Stimulated activated CD4-positive, alpha-beta T cell treated with anti-CD3 and anti-CD28 coated beads, Interleukin-12 subunit alpha, Interleukin-12 subunit beta, amount 100 ng/mL, for 24 hours (primary cell): ENCODE data around the gene GNPNAT1.
A peak's percentile ranks its signal among the peaks of the same experiment; 100 is the strongest.
"Not testable (repeated sequence)": the region's sequence is repeated elsewhere in the genome, so short reads cannot be mapped to it uniquely, and the experiment has no call there.

Experiments used
- DNase-seq, 2 experiments: peaks; one replicate each; pipeline ENCODE4 v3.0.0-alpha.2; 2020; ENCODE audit warnings: low read depth in 2 of 2

The GNPNAT1 gene

DNA sequence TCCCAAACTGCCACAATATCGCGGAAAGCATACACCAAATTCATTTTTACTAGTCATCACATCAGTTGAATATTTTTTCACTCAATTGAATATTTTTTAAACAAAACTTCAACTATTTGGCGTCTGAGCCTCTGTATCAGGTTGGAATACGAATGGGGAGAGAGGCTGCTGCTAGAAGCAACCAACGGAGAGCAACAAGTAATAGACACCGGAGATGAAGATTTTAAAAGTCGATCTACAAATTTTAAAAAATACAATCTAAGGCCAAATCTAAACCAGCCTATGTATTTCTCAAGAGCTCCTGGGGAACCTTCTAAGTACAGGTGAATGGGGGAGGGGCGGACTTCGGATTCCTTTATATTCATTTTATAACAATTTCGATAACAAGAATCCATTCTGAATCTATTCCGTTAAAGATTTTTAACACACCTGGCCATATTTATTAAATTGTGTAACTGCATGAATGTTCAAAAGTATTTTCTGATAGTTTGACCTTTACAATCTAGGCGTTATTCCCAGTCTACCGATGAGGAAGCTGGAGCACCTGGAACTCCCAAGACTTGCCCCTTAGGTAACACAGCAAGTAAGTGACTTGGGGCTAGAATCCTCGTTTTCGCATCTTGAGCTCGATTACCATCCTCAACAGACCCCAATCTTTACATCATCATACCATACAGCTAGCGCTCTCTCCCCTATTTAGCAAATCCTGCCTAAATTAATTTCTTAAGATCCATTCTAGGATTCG lies 1.2 kb downstream of the GNPNAT1 start:
- DNase-seq = no peak

DNA sequence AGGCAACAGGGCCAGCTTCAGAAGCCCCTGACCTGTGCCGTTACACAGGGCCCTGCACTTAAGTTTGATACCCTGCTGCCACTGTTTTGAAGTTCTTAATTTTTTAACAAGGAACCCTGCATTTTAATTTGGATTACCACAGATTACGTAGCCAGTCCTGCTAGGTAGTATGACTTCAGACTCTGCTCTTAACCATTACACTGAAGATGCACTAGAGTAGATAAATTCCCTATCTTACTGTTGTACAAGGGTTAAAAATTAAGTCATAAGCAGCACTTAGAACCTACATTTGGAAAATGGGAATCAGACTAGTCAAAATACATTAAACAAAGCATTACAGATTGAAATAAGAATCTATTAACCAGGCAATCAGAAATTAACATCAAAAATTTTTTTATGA lies 2.3 kb downstream of the GNPNAT1 start:
- DNase-seq = no peak

DNA sequence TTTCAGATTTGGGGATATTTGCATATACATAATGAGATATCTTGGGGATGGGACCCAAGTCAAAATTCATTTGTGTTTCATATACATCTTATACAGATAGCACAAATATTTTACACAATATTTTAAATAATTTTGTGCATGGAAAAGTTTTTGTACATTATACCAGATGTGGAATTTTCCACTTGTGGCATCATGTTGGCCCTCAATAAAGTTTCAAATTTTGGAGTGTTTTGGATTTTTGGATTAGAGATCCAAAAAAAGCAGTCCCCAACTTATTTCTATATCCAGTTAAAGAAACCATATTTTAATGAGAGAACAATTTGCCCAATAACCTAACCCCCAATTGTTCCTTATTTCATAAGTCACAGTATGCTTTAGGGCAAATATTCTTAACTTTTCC lies 4.5 kb downstream of the GNPNAT1 start:
- DNase-seq = no peak

DNA sequence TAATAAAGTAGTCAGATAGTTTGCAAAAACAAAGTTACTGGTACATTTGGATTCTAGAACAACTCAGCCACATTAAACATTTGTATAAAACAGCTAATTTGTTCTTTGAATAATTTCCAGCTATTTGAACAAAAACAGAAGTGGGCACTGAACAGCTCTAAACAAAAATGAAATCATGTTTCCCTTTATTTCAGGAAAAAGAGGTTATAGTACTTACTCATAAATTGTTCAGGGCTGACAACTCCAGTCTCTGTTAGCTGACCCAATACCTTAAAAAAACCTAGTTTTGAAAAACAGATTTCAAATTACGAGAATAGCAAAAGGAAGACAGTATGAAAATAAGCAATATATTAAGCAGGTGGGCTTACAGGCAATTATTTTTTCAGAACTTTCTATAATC lies 8.2 kb downstream of the GNPNAT1 start:
- DNase-seq = no peak

DNA sequence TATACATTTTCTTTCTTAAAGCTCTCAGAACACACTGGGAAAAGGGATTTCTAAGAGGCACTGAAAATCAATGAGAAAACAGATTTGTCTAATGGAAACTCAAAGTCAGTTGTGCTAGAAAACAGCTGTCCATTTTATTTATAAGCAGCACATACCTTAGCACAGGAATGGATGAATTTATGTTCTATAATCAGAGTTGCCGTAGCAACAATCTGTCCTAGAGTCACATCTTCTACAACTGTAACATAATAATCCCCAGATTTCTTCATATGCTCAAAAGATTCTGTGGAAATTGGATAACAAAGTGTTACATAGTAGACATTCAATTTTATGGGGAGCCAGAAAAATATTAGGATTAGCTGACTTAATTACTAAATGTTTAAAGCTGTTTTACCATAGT lies 9.8 kb downstream of the GNPNAT1 start:
- no peak for DNase-seq

DNA sequence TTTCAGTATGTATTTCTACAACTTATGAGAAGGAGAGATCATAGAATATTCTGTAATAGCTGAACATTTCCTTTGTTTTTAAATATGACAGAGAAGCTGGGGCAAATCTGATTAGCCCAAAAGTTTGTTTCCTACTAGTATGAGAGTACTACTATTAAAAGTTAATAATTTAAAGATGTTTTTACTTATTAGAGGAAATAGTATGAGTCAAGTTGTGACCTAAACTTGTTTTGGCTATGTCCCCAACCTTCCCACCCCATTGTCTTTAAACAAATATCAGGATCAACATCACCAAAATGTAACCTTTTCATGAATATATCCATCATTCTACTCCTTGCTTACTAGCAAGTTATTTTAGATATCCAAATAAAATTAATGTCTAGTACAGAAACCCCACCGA lies 10.5 kb downstream of the GNPNAT1 start:
- DNase-seq = no peak

DNA sequence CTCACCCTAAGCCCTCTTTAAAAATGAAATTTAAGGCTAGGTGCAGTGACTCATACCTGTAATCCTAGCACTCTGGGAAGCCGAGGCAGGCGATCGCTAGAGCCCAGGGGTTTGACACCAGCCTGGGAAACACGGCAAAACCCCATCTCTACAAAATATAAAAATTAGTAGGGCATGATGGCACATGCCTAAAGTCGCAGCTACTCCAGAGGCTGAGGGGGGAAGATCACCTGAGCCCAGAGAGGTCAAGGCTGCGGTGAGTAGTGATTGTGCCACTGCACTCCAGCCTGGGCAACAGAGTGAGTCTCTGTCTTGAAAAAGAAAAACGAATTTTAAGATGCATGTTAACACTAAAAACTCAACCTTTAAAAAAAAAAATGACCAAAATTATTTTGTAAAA lies 12.7 kb downstream of the GNPNAT1 start:
- no peak for DNase-seq

DNA sequence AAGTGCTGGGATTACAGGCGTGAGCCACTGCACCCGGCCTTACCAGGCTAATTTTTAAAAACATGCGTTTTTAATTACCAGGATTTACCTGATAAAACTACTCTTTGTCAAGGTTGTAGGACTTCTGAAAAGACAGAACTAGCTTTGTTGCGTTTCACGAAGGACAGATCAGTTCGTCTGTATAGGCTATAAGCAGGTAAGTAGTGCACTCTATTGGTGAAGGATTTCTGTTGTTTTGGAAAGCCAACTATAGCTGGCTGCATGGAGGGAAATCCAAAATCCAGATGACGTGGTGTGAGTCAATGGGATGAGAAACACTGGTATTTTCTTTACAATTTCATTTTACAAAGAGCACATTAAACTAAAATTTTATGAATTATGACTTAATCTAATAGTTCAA lies 14.6 kb downstream of the GNPNAT1 start:
- DNase-seq = no peak

DNA sequence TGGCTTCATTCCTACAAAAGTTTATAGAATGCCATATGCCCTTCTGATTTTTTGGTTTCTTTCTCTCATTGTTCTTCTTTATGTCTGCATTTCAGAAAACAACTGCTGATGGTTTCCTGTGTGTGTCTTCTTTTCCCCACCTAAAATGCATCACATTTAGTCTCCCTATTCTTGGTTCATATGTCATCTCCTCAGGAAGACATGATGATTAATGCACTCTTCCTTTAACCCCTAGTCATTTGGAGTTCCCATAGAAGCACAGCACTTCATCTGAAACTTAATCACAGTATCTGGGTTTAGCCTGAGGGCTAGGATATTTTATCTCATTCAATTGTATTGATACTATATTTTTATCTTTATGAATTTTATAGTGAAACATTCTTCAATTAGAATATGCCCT lies 21.5 kb downstream of the GNPNAT1 start:
- no peak for DNase-seq

DNA sequence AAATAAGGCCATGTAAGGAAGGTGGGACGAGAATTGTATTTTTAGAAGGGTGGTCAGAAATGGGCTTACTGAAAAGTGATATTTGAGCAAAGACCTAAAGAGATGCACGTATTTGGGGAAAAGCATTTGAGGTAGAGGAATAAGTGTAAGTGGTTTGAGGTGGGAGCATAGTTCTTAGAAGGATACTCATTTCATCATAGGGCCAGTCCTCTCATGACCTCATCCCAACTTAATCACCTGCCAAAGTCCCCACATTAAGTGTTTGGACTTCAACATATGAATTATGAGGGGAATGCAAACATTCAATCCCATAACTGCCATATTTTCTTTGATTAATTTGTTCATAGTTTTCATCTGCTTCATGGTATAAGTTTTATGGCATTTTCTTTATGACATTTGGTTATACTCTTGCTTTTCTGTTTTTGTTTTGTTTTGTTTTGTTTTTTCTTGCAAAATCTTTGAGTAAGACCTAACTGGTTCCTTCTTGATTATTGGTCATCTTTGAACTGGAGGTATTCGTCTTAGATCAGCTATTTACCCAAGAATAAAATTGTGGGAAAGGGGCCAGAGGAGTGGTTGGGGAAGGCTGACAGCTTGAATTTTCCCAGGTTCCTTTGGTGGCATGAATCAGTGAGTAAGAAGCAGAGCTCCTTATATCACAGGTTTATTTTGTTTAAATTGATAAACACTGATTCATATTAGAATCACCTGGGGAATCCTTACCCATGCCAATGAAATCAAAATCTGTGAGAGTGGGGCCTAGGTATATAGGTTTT lies 24.2 kb downstream of the GNPNAT1 start:
- DNase-seq = no peak

DNA sequence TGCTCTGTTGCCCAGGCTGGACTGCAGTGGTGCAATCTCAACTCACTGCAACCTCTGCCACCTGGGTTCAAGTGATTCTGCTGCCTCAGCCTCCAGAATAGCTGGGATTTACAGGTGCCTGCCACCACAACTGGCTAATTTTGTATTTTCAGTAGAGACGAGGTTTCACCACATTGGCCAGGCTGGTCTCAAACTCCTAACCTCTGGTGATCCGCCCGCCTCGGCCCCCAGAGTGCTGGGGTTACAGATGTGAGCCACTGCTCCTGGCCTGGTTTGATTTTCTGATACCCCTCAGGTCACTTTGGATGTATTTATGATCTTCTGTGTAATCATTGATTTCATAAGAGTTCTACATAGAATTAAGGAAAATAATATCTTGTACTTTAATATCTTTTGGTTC lies 28.5 kb downstream of the GNPNAT1 start:
- not testable (repeated sequence) for DNase-seq

DNA sequence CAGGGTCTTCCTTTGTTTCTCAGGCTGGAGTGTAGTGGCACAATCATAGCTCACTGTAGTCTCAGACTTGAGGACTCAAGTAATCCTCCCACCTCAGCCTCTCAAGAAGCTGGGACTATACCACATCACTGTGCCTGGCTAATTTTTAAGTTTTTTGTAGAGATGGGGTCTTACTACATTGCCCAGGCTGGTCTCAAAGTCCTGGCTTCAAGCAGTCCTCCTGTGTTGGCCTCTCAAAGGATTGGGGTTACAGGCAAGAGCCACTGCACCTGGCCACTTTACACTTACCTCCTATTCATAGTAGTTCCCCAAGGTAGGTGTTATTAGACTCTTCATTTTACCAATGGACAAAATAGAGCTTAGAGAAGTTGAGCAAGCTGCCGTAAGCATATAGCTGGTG lies 32.3 kb downstream of the GNPNAT1 start:
- DNase-seq = no peak

DNA sequence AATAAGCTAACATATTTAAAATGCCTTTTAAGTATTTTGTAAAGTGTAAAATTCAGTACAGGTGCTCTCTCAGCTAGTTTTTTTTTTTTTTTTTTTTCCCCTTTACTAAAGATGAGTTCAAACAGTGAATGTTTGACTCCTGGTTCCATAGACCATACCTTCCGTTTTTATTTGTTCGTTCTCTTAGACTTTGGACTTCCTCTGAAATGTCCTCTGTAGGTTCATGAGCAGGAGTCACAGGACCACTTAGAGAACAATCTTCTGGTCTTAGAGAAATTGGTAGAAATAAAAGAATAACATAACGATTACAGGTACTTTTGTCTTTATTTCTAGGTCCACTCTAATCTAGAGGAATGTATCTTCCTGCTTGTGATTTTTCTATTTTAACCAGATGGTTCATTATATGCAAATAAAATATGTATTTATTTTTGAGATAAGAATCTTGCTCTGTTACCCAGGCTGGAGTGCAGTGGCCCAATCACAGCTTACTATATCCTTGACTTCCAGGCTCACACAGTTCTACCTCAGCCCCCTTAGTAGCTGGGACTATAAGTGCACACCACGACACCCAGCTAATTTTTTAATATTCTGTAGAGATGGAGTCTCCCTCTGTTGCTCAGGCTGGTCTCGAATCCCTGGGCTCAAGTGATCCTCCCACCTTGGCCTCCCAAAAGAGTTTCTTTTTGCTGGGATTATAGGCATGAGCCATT lies 35.6 kb downstream of the GNPNAT1 start:
- no peak for DNase-seq

DNA sequence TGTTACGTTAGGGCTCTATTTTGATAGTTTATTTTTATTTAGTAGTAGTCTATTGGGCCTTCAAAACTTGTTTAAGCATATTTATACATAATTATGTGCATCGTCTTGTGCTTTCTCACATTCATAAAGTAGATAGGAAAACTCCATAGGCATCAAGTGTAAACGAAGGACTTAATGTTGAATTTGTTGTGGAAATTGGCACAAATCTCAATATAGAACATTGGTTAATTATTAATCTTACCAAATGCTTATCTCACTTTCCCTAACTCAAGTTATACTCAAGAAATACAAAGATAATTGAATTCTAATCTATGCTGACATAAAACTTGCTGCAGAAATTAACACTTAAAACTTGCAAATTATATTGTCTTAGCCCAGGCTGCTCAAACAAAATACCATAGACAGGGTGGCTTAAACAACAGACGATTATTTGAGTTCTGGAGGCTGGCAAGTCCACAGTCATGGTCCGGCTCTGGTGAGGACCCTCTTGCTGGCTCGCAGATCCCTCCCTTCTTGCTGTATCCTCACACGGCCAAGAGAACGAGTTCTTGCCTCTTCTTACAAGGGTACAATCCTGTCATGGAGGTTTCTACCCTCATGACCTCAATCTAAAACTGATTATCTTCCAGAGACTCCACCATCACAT lies 42.6 kb downstream of the GNPNAT1 start:
- DNase-seq = no peak

DNA sequence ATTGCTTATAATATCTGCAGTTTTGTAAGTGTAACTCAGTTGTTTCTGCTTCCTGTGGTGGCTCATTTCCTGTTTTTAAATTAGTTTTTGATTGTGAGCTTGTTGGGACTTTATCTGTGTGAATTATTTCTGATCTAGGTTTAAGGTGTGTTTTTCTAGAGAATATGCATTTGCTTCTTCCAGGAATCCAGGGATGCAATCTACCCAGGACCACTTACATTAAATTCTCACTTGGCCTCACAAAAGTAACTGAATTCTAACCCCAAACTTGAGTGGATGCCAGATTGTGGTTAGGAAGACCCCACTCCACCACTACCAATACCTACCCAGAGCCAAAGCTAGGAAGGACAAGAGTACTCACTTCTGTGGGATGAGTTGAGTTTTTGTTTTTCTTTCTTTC lies 49.5 kb downstream of the GNPNAT1 start:
- no peak for DNase-seq

DNA sequence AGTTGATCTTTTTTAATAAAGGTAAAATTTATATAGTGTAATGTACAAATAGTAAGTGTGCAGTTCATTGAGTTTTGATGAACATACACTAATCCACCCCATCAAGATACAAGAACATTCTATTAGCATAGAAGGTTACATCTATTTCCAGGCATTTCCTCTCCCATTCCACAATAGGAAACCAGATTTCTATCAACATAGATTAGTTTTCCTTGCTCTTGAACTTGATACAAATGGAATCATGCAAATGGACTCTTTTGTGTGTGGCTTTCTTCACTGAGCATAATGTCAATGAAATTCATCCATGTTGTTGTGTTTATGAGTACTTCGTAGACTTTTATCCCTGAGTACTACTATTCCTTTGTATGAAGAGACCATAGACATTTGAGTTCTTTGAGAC lies 50.7 kb downstream of the GNPNAT1 start:
- no peak for DNase-seq

DNA sequence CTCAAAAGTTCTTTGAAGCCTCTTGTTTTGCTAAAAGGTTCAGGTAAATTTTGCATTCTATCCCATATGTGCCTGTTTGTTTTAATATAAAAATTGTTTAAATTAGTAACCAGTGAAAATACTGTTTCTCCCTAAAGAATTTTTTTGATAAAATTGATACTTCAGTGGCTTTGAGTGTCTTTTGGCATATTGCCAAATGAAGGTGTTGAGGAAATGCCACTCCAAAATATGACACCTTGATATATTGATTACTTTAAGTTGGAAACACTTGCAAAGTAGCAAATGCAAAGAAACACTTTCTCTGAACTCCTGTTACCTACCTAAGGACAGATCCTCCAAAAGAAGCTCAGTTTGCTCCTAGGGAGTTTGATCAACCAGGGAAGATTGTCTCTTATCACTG lies 53.0 kb downstream of the GNPNAT1 start:
- no peak for DNase-seq

DNA sequence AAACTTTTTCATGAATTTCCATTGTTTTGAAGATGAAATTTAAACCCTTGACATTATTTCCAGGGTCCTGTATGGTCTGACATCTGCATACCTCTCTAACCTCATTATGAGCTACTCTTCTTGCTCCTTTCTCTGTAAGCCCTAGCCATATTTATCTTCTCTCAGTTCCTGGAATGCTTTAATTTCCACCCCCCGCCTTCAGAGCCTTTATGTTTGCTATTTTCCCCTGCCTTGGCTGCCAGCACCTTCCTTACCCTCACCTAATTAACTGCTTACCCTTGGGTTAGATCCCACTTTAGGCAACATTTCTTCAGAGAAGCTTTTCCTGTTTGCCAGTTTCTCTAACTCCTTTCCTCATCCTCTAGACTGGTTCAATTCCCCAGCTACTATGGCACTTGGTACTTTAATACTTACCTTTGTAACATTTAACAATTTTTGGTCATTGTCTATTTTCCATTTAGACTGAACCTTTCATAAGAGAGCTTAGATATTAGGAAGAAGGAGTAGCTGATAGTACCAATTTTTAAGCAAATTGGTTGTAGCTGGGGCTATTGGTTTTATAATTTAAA lies 55.4 kb downstream of the GNPNAT1 start:
- no peak for DNase-seq

DNA sequence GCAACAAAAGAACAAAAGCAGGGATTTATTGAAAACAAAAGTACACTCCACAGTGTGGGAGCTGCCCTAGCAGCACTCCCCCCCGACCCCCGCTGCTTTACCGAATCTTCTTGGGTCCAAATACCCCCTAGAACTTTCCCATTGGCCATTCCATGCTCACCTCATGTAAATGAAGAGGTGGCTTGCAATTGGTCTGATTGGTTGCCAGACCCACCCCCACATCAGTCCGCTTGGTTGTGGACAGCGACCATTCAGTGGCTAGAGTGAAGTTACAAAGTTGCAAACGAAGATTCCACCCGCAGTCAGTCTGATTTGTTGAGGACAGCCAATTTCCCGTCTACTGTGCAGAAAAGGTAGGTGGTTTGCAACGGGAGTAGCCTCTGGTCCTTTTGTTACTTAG lies 57.6 kb downstream of the GNPNAT1 start:
- no peak for DNase-seq

DNA sequence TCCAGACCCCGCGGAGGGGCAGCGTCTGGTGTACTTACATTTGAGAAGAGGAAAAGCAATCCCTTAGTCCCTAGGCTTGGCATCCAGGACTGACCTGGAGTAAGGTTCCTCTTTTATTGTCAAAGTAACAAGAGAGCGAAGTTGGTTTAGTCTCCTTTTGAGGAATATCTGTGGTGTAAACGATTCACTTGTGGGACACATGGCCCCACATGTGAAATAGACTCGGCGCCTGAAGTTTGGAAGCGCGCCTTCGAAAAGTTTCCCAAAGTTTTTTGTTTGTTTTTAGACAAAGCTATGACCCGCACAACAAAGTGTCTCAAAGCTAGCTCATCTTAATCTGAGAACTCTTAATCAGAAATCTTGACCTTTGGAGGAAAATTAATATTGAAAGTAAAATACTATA lies 60.7 kb downstream of the GNPNAT1 start:
- DNase-seq = no peak

DNA sequence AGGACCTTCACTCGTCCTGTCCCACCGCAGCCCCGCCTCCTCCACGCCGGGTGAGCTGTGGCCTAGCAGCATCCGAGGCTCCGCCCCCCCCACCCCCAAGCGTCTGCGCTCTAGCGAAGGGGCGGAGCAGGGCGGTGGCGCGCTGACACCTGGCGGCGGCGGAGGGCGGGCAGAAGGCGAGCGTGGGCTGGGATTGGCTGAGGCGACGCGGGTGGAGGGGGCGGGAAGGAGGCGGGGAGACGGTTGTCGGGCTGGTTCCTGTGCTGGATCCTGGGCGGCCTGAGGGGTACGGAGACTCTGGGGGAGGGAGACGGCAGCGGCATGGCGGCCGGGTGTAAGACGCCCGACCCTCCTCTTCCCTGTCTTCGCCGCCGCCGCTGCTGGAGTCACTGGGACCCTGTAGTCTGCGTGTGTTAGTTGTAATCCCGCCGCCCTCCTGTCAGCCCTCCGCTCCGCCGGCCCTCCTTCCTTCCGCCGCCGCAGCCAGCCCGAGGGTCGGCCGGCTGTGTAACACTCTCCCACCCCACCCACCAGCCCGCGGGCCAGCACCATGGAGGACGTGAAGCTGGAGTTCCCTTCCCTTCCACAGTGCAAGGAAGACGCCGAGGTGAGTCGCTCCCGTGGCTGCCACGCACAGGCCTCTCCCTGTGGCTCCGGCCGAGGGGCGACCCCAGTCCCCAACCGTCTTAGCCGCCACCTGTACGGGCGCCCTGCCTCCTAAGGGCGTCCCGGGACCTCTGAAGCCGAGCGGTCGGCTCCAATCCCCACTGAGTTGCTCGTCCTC lies 61.3 kb downstream of the GNPNAT1 start, which contains the start of gene STYX:
Gene STYX (plus strand): TSS at position 242 of the 784 bp plus-strand sequence. CDS start 309 bp downstream, at position 551.
- DNase-seq = peak; percentile 95 to 99
